Fibroblast of the aortic adventitia (primary cell): ENCODE measurements around the gene SNRNP200. TPM values are rescaled to one million over a fixed set of nuclear protein-coding genes. Genes with fewer than 3 reads are reported as not detected.
A peak's percentile ranks its signal among the peaks of the same experiment; 100 is the strongest.

ENCODE experiments used
- DNase-seq: peaks from one replicate; pipeline ENCODE4 v3.0.0-alpha.2; 2010; ENCODE audit warnings: low read depth
- H3K4me3 ChIP-seq: 2 replicates; pipeline ENCODE4 v1.5.1; 2011; ENCODE audit warnings: low read depth, mild to moderate bottlenecking, control low read depth, low read length, moderate library complexity
- total RNA-seq: library from RNA; depleted of rRNA; stranded (reverse); fragments of >200 nt; gene quantifications from 2 replicates; pipeline ENCODE4 v1.2.3, GENCODE V29; 2012; ENCODE audit warnings: low replicate concordance
- TF ChIP-seq, protein P1 (sequence below): IDR thresholded peaks from 2 replicates; pipeline ENCODE4 v1.5.1; 2011; ENCODE audit warnings: mild to moderate bottlenecking, low read length, control low read depth, inconsistent platforms; ENCODE audit not compliant: insufficient read depth

SNRNP200 gene
- total RNA-seq, 1 donor = 39.3 TPM

DNA sequence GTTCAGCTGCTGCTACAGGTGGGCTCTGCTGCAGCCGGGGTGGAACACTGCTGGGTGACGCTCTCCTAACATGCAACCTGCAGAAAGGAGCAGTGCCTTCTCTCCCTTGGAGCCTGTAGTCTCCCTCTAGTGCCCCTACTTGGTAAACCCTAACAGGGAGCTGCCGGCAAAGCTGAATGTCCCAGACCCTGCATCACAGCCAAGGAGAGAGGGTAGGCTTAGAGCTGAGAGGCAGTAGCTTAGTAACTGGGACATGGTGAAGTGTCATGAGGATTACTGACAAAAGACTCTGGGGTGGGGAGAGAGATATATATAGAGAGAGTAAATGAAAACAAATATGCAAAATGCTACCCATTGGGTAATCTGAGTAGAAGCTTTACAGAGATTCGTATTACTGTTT, 40.1 kb upstream of the SNRNP200 start:
- no peak overlapping the region for H3K4me3 ChIP-seq
- TF ChIP-seq, protein P1, sequence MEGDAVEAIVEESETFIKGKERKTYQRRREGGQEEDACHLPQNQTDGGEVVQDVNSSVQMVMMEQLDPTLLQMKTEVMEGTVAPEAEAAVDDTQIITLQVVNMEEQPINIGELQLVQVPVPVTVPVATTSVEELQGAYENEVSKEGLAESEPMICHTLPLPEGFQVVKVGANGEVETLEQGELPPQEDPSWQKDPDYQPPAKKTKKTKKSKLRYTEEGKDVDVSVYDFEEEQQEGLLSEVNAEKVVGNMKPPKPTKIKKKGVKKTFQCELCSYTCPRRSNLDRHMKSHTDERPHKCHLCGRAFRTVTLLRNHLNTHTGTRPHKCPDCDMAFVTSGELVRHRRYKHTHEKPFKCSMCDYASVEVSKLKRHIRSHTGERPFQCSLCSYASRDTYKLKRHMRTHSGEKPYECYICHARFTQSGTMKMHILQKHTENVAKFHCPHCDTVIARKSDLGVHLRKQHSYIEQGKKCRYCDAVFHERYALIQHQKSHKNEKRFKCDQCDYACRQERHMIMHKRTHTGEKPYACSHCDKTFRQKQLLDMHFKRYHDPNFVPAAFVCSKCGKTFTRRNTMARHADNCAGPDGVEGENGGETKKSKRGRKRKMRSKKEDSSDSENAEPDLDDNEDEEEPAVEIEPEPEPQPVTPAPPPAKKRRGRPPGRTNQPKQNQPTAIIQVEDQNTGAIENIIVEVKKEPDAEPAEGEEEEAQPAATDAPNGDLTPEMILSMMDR = no peak
- no peak for DNase-seq

DNA sequence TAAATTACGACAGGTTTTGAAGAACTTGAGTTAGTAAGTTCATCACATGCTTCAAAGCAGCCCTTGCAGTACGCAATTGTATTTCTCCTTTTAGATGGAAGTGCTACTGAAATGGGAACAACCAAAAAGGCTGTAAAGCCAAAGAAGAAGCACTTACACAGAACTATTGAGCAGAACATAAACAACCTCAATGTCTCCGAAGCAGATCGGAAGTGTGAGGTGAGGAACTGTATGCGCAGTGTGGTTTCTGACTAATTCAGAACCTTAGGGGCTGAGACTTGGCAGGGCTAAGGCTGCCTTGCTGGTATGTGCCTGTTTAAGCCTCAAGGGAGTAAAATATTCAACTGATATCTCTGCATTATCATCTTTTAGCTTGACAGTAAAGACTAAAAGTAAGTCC, 38.7 kb upstream of the SNRNP200 start:
- H3K4me3 ChIP-seq = no peak overlapping the region
- TF ChIP-seq, protein P1 = no peak
- DNase-seq = no peak

DNA sequence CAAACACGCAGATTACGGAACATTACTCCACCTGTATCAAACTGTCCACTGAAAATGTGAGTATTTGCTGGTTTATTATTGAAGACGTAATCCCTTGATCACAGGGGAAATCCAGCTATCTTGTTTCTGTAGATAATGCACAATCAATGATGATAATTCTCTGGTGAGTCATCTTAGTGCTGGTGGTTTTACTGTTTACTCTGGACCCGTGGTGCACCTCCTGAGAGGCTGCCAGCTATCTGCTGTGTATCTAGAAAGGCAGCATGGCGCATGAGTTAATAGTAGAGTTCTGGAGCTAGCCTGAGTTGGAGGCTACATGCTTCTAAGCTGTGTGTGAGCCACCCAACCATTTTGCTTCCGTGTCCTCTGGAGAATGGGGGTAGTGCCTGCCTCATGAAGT, 36.7 kb upstream of the SNRNP200 start:
- H3K4me3 ChIP-seq = no peak overlapping the region
- TF ChIP-seq, protein P1 = no peak
- DNase-seq = peak; percentile 90

- no peak for DNase-seq
- no peak overlapping the region for H3K4me3 ChIP-seq
- TF ChIP-seq, protein P1 = no peak
These were observed 36.3 kb upstream of the SNRNP200 start for GRCh38 chr2:96341641-96342040.

DNA sequence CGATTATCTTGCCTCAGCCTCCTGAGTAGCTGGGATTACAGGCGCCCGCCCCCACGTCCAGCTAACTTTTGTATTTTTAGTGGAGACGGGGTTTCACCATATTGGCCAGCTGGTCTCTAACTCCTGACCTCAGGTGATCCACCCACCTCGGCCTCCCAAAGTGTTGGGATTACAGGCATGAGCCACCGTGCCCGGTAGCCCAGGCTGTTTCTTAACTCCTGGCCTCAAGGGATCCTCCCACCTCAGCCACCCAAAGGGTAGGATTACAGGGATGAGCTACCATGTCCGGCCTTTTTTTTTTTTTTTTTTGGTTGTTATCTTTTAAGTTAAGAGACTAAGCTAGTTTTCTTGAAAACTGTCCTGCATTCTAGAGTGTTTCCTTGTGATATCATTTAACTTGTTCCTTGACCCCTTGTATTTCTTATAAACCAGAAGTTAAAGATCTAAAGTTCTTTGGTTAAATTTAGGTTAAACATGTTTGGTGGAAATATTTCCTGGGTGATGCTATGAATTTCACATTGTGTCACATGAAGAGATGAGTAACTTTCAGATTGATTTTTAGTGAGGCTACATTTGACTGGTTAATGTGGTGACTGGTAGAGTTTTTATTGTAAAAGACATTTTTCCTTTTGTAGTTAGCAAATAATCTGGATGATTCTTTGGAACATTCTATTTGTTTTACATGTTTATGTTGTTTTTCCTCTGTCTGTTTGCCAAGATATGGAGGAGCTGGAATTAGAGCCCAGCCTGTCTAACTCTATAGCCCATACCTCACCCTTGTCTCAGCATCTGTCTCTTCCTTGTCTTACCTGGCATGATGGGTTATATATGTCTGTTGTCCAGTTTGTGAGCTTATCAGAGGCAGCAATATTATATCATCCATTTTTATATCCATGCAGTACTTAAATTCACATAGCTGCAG, 35.4 kb upstream of the SNRNP200 start:
- DNase-seq = peak; percentile 27
- TF ChIP-seq, protein P1 = no peak
- no peak overlapping the region for H3K4me3 ChIP-seq

DNA sequence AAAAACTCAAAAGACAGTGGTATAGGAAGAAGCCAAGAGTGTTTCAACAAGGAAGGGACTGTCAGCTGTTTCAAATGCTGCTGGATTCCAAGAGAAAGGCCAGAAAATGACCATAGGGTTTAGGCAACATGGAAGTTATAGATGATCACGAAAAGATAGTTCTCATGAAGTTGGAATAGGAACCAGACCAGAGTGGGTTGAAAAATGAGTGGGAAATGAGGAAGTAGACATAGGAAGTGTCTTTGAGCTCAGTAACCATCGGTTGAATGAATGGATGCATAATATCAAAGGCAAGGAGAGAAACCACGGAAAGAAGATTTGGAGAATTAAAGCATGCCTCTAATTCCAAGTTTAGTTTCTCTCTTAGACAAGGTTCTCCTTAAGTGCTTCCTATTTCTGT, 31.5 kb upstream of the SNRNP200 start:
- DNase-seq = no peak
- TF ChIP-seq, protein P1 = no peak
- H3K4me3 ChIP-seq = no peak overlapping the region
